PC-9 (cell line): ENCODE data around the gene CCDC15. TPM values are rescaled to one million over a fixed set of nuclear protein-coding genes. Genes with fewer than 3 reads are reported as not detected.

Source experiments
- BruUV-seq: library from RNA; stranded (reverse); fragments of 400-500 nt; replicated peaks from 2 replicates; lab custom pipeline; 2021; lab: Mats Ljungman, UMichigan
- CTCF ChIA-PET: fragments of 300-600 bp; sonication (Branson Sonifier 250); formaldehyde crosslinking; loops from one replicate; lab custom pipeline; 2022; ENCODE audit warnings: antibody characterized with exemption; lab: Charles Lee
- POLR2A ChIA-PET: fragments of 300-600 bp; sonication (Branson Sonifier 250); formaldehyde crosslinking; loops from one replicate; lab custom pipeline; 2022; ENCODE audit warnings: antibody characterized with exemption; ENCODE audit not compliant: unreplicated experiment; lab: Charles Lee
- DNase-seq, 2 experiments: peaks; one replicate each; pipeline versions ENCODE4 v3.0.0 to v3.0.0-alpha.2; 2015 to 2022; ENCODE audit warnings: mixed read lengths in 1 of 2
- H2AFZ ChIP-seq: fragments of 200-600 bp; sonication (generic); 2 replicates; pipeline ENCODE4 v1.8.1; 2017; ENCODE audit warnings: antibody characterized with exemption
- H3F3A ChIP-seq: fragments of 200-600 bp; sonication (generic); 2 replicates; pipeline ENCODE4 v1.8.1; 2017; ENCODE audit warnings: antibody characterized with exemption, mild to moderate bottlenecking, low read depth; ENCODE audit not compliant: insufficient read depth
- H3K27ac ChIP-seq: fragments of 200-600 bp; sonication (generic); 2 replicates; pipeline ENCODE4 v1.6.1; 2016; ENCODE audit warnings: mixed run types
- H3K27me3 ChIP-seq: fragments of 200-600 bp; sonication (generic); 2 replicates; pipeline ENCODE4 v1.6.1; 2016; ENCODE audit warnings: low read depth, mixed run types; ENCODE audit not compliant: insufficient read depth
- H3K36me3 ChIP-seq: fragments of 200-600 bp; sonication (generic); 2 replicates; pipeline ENCODE4 v1.6.1; 2016; ENCODE audit warnings: low read depth, mixed run types
- H3K4me1 ChIP-seq: fragments of 200-600 bp; sonication (generic); replicated peaks from 2 replicates; pipeline ENCODE4 v1.6.1; 2016; ENCODE audit warnings: mixed run types; ENCODE audit not compliant: insufficient read depth
- H3K4me2 ChIP-seq: fragments of 200-600 bp; sonication (generic); 2 replicates; pipeline ENCODE4 v1.6.1; 2017; ENCODE audit warnings: mixed run types
- H3K4me3 ChIP-seq: fragments of 200-600 bp; sonication (generic); 2 replicates; pipeline ENCODE4 v1.6.1; 2016; ENCODE audit warnings: mixed run types
- H3K79me2 ChIP-seq: fragments of 200-600 bp; sonication (generic); 2 replicates; pipeline ENCODE4 v1.6.1; 2017; ENCODE audit warnings: low read depth, mixed run types
- H3K9me2 ChIP-seq: fragments of 200-600 bp; sonication (generic); 2 replicates; pipeline ENCODE4 v1.8.1; 2017; ENCODE audit warnings: mild to moderate bottlenecking; ENCODE audit not compliant: insufficient read depth
- H3K9me3 ChIP-seq: fragments of 200-600 bp; sonication (generic); 2 replicates; pipeline ENCODE4 v1.8.1; 2016; ENCODE audit warnings: low read depth; ENCODE audit not compliant: insufficient read depth
- H4K20me1 ChIP-seq: fragments of 200-600 bp; sonication (generic); 2 replicates; pipeline ENCODE4 v1.8.1; 2017; ENCODE audit not compliant: insufficient read depth
- EZH2 ChIP-seq: fragments of 200-600 bp; sonication (generic); IDR thresholded peaks from 2 replicates; pipeline ENCODE4 v1.8.0; 2017; ENCODE audit warnings: antibody characterized with exemption, low read depth
- intact Hi-C: fragments of 100-400 bp; cut with micrococcal nuclease; formaldehyde crosslinking; loops from one replicate; pipeline ENCODE4 v1.10.0; 2022; ENCODE audit not compliant: unreplicated experiment
- total RNA-seq: library from RNA; stranded (reverse); gene quantifications from 2 replicates; pipeline ENCODE4 v1.2.3, GENCODE V29; 2021
- TF ChIP-seq, protein P1 (sequence below): fragments of 200-600 bp; sonication (generic); conservative IDR thresholded peaks from 2 replicates; pipeline ENCODE4 v1.6.1; 2017; ENCODE audit warnings: mixed run types, antibody characterized with exemption, mild to moderate bottlenecking, moderate library complexity

Gene CCDC15
- total RNA-seq, 1 experiment from 2014 or later, result 2.7 TPM

DNA sequence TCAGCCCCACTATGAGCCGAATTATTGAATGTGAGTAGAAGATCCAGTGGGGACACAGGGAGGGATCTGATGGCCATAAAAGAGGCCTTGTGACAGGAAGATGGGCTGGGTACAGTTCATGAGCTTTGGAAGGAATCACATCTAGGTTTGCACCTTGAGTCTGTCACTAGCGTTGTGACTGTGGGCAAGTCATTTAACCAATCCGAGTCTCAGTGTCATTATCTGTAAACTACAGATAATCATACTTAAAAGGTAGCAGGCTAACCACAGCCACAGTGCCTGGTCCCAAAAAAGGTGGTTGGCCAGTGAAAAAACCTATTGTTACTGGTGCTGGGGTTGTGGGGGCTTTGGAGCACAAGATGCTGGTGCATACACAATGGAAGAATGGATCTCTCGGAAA lies 31.2 kb upstream of the CCDC15 start:
- Histone ChIP-seq H4K20me1 (no peaks in the 10 kb centered on the region), H3K4me3 (no peak overlapping the region), H2AFZ (no peak overlapping the region), H3F3A (no peaks in the 10 kb centered on the region), H3K4me1 (no peaks in the 10 kb centered on the region), H3K27ac (no peak overlapping the region), H3K79me2 (no peaks in the 10 kb centered on the region), H3K27me3 (peaks cover 19% of the 10 kb centered on the region; the same call in 1 of the 2 replicates), H3K9me2 (no peaks in the 10 kb centered on the region), H3K9me3 (no peaks in the 10 kb centered on the region), H3K4me2 (no peak overlapping the region), H3K36me3 (no peaks in the 10 kb centered on the region)
- ChIA-PET CTCF (no interaction called here), POLR2A (no interaction called here)
- no TSS peak for BruUV-seq
- TF ChIP-seq, protein P1, sequence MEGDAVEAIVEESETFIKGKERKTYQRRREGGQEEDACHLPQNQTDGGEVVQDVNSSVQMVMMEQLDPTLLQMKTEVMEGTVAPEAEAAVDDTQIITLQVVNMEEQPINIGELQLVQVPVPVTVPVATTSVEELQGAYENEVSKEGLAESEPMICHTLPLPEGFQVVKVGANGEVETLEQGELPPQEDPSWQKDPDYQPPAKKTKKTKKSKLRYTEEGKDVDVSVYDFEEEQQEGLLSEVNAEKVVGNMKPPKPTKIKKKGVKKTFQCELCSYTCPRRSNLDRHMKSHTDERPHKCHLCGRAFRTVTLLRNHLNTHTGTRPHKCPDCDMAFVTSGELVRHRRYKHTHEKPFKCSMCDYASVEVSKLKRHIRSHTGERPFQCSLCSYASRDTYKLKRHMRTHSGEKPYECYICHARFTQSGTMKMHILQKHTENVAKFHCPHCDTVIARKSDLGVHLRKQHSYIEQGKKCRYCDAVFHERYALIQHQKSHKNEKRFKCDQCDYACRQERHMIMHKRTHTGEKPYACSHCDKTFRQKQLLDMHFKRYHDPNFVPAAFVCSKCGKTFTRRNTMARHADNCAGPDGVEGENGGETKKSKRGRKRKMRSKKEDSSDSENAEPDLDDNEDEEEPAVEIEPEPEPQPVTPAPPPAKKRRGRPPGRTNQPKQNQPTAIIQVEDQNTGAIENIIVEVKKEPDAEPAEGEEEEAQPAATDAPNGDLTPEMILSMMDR, result no peak
- no peak for TF ChIP-seq EZH2
- no peak for DNase-seq
- intact Hi-C loops, result no loop called here

GRCh38 chr11:124923296-124923695 lies 30.7 kb upstream of the CCDC15 start:
- no peaks in the 10 kb centered on the region for H4K20me1 ChIP-seq
- POLR2A ChIA-PET, result interaction anchor here (0.7 kb wide), 1 partner anchor 32 kb away, joined by 5 read pairs; no protein-coding TSS in a partner anchor
- intact Hi-C loops, result no loop called here
- H2AFZ ChIP-seq, result no peak overlapping the region
- CTCF ChIA-PET, result no interaction called here
- no peak overlapping the region for H3K27ac ChIP-seq
- no peaks in the 10 kb centered on the region for H3F3A ChIP-seq
- TF ChIP-seq, protein P1, result no peak
- TF ChIP-seq EZH2, result no peak
- no peaks in the 10 kb centered on the region for H3K9me3 ChIP-seq
- BruUV-seq, result no TSS peak
- H3K79me2 ChIP-seq, result no peaks in the 10 kb centered on the region
- no peaks in the 10 kb centered on the region for H3K36me3 ChIP-seq
- H3K27me3 ChIP-seq, result peaks cover 19% of the 10 kb centered on the region; the same call in 1 of the 2 replicates
- H3K4me3 ChIP-seq, result no peak overlapping the region
- DNase-seq, result no peak
- H3K4me1 ChIP-seq, result no peaks in the 10 kb centered on the region
- H3K4me2 ChIP-seq, result no peak overlapping the region
- no peaks in the 10 kb centered on the region for H3K9me2 ChIP-seq

- no peaks in the 10 kb centered on the region for H3K36me3 ChIP-seq
- H4K20me1 ChIP-seq, result no peaks in the 10 kb centered on the region
- TF ChIP-seq EZH2, result no peak
- TF ChIP-seq, protein P1, result no peak
- no TSS peak for BruUV-seq
- no peak overlapping the region for H3K4me2 ChIP-seq
- 0 out of 2 replicates have a peak, but pooled peaks cover 10% of the 10 kb centered on the region for H3K27me3 ChIP-seq
- no peaks in the 10 kb centered on the region for H3F3A ChIP-seq
- H3K9me3 ChIP-seq, result no peaks in the 10 kb centered on the region
- no peak overlapping the region for H2AFZ ChIP-seq
- ChIA-PET POLR2A (no interaction called here), CTCF (no interaction called here)
- H3K4me3 ChIP-seq, result no peak overlapping the region
- H3K9me2 ChIP-seq, result no peaks in the 10 kb centered on the region
- no peaks in the 10 kb centered on the region for H3K79me2 ChIP-seq
- intact Hi-C loops, result no loop called here
- H3K4me1 ChIP-seq, result no peaks in the 10 kb centered on the region
- no peak overlapping the region for H3K27ac ChIP-seq
- DNase-seq, result no peak
These were observed 24.9 kb upstream of the CCDC15 start for GRCh38 chr11:124928942-124929665.
